HL-60/S4 treated with retinoic acid at 250 ng/mL for 4 days and 3 days (cell line): ENCODE data around the gene IL1A.

Experiments
- in situ Hi-C: fragments of 300-500 bp; cut with MboI; formaldehyde crosslinking; loops from 2 replicates; pipeline ENCODE4 v1.7.0; 2022; ENCODE audit warnings: low sequenced_read_pairs

The IL1A gene

DNA sequence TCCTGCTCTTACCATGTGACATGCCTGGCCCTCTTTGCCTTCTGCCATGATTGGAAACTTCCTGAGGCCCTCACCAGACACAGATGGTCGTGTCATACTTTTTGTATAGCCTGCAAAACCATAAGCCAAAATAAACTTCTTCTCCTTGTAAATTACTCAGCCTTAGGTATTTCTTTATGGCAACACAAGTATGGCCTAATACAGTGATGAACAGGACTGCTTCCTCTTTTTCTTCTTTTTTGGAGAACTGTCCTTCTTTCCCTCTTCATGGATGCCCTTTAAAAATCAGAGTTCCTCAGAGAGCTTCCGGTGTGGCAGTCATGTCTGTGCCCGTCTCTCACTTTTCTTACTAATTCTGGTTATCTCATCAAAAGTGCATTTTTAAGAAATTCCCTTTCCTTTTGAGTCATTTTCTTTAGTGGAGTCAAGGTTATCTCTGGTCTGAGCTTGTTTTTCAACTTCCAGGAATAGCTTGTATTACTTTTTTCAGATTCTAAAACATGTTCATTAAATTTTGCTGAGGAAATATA is 9.2 kb upstream of the IL1A start:
- in situ Hi-C loops, result no loop called here

DNA sequence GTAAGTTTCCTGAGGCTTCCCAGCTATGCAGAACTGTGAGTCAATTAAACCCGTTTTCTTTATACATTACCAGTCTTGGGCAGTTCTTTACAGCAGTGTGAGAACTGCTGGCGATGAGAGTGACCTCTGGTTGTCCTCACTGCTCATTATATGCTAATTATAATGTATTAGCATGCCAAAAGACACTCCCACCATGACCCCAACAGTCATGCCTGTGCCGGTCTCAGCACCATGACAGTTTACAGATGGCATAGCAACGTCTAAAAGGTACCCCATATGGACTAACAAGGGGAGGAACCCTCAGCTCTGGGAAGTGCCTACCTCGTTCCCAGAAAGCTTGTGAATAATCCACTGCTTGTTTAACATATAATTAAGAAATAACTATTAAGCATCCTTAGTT is 8.1 kb upstream of the IL1A start:
- in situ Hi-C loops, result no loop called here

DNA sequence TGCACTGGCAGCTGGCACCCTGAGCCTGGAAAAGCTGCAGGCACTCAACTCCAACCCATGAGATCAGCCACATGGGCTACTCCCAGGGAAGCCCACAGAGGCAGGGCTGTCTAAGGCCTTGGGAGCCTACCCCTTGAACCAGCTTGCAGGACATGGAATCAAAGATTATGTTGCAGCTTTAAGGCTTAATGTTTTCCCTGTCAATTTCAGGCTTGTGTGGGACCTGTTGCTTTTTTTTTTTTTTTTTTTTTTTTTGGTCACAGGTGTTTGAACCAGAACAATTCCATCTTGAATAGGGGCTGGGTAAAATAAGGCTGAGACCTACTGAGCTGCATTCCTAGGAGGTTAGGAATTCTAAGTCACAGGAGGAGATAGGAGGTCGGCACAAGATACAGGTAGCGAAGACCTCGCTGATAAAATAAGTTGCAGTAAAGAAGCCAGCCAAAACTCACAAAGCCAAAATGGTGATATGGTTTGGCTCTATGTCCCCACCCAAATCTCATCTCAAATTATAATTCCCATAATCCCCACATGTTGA is 7.5 kb upstream of the IL1A start:
- in situ Hi-C loops, result no loop called here

DNA sequence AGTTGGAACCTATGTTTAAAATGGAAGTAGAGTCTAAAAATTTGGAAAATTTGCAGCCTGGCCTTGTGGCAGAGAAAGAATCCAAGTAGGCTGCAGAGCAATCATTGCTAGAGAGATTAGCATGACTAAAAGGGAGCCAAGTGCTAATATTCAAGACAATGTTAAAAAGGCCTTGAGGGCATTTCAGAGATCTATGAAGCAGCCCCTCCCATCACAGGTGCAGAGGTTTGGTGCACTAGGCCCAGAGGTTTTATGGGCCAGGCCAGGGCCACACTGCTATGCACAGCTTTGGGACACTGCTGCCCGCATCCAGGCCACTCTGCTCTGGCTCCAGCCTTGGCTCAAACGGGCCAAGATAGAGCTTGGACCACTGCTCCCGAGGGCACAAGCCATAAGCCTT is 6.7 kb upstream of the IL1A start:
- in situ Hi-C loops, result no loop called here

DNA sequence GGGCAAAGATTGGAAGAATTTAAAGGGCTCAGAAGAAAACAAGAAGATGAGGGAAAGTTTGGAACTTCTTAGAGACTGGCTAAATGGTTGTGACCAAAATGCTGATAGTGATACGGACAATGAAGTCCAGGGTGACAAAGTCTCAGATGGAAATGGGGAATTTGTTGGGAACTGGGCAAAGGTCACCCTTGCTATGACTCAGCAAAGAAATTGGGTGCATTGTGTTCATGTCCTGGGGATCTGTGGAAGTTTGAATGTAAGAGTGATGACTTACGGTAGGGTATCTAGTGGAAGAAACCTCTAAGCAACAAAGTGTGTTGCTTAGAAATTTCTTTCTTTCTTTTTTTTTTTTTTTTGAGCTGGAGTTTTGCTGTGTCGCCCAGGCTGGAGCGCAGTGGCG is 6.0 kb upstream of the IL1A start:
- in situ Hi-C loops, result no loop called here

DNA sequence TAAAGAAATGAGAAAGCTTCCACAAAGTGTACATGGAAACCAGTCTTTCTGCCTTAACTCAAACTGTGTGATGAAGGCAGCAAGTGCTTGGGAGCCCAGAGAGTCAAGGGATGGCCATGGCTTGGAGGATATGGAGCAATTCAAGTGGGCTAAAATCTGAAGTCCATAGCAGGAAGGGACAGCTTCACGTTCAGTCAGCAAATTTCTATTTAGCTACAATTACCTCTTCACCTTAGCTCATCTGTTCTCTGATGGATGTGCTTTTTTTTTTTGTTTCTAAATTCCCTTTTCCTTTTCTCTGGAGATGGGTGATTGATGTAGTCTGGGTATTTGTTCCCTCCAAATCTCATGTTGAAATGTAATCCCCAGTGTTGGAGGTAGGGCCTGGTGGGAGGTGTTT is 4.9 kb upstream of the IL1A start:
- in situ Hi-C loops, result no loop called here

DNA sequence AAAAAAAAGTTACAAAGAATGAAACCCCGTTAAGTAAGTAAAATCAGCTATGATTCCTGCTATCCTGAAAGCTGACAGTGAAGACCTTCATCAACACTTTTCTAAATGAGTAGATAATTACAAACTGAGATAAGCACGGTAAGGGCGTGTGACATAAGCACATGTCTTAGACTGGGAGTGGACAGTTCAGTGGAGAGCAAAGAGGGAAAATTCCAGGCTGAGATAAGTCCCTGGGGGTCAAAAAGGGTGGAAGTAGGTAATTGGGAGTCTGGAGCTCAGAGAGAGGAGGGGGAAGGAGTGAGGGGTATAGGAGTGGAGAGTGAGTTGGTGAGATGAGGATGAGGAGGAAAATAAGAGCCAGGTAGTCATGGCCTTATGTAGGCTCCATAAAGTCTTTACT is 4.4 kb upstream of the IL1A start:
- in situ Hi-C loops, result no loop called here

DNA sequence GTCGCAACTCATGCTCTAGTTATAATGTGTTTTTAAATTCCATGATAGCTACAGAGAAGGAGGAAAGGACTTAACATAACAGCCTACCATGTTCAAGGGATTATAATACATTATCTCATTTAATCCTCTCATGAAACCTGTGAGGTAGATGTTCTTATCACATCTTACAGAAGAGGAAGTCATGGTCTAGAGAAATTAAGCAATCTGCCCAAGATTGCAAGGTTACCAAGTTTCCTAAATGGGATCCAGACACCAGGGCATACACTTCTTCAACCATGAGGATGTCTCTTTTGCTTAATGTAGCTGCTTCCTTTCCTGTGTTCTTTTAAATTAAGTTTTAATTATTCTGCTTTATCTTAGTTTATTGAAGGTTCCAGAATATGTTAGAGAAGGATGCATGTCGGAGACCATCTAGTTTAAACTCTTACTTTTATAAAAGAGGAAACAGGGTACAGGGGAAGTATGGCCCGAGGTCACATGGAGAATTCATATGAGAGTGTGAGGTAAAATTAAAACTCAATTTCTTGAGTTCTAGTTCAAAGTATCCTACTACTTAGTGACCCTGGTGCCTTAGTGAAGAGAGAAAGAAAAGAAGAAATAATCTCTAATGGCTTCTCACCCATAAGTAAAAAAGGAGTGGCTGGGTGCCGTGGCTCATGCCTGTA is 3.6 kb upstream of the IL1A start:
- in situ Hi-C loops, result no loop called here

DNA sequence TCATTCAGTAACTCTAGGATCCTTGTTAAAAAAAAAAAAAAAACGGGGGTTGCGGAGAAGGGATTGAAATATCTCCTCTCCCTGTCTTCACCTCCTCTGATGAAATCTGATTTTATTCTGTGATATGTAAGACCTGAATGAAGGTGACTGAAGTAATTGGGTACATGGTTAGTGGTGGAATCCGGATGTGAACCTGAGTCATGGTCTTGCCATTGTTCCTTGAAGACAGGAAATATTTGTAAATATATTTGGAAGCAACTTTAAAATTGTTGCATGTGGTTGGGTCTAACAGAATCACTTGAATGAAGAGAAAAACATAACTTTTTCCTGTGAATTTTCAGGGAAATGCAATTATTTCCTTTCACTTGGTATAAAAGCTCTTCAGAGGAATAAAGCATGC is 3.0 kb upstream of the IL1A start:
- in situ Hi-C loops, result no loop called here

DNA sequence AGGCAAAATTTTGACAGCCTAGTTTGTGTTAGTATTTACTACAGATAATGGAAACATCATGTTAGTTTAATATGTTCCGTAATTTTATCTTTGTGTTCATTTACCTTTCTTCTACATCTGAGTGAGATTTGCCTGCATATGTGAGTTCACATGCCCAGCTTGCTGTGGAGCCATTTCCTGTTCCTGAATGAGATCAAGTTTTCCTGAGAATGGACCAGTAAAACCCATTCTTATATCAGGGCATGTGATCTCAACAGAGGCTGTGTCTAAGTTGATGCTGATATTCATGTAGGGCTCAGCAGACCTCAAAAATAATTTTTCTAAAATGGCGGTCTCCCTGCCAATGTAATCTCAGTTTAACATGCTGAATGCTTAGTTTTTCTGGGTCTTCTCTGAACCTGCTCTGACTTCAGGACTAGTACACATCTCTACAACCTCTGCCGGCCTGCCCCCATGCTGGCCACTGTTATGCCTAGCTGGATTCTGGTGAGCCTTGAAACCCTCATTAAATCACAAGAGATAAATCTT is 1.0 kb downstream of the IL1A start:
- in situ Hi-C loops, result no loop called here

DNA sequence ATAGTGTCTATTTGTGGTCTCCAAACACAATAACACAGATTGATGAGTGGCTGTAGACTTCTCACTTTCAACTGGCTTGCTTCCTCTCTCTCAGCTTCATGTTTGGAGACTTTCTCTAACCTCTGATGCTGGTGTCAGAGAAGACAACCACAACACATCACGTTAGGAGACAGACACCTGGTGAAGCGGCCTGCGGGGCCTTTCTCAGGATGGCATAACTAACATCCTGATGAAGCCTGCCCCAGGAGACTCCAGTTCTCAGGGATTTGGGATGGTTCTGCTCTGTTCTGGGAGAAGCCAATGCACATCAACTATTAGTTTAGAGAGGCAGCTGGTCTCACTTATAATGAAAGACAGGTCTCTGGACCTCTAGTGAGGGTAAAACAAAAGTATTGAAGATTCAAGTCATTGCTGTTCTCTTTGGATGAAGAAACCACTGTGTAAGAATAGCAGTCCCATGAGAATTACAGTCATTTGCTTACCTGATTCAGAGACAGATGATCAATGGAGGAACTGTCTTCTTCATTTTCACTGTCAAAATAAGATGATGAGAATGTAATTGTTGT is 2.0 kb downstream of the IL1A start:
- in situ Hi-C loops, result no loop called here

DNA sequence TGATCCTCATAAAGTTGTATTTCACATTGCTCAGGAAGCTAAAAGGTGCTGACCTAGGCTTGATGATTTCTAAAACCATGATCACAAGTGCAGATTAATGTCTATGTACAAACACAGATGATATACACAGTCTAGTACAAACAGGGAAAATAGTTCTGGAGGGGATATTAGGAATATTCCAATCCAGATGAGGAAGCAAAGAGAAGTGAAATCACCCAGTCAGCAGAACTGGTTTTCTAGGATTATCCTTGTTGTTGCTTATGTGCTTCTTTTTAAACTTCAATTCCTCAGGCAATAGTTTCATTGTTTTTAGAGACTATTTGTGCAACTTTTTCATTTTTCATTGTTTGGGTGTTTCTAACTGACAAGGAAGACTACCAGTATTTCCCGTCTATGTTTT is 4.7 kb downstream of the IL1A start:
- in situ Hi-C loops, result no loop called here

DNA sequence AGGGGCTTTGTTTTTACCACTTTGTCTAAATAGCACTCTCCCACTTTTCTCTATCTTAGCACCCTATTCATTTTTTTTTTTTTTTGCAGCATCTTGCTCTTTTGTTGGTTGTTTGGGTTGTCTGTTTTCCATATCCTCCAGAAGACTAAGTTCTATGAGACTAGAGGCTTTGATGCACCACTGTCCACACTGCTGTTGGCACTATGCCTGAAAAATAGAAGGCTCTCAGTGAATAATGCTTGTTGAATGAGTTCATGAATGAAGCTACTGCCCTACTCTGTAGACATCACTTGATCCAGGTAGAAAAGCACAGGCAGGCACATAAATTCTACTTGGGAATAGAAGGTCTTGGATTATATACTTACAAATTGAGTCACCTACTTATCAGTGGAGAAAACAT is 7.3 kb downstream of the IL1A start:
- in situ Hi-C loops, result no loop called here

DNA sequence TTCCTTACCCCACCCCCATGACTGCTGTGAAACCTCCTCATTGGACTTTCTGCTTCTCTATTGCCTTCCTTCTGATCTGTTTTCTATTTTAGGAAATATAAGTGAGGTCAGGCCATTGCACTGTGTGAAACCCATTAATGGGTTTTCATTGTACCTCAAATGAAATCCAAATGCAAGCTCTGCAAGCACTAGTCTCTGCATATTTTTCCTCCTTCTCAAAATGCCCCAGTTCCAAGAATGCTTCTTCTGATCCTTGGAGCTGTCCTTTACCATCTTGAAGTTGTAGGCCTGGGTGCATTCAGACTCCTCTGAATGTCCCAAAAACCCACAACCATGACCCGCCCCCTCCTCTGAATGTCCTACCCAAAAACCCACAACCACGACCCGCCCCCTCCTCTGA is 8.2 kb downstream of the IL1A start:
- in situ Hi-C loops, result no loop called here

DNA sequence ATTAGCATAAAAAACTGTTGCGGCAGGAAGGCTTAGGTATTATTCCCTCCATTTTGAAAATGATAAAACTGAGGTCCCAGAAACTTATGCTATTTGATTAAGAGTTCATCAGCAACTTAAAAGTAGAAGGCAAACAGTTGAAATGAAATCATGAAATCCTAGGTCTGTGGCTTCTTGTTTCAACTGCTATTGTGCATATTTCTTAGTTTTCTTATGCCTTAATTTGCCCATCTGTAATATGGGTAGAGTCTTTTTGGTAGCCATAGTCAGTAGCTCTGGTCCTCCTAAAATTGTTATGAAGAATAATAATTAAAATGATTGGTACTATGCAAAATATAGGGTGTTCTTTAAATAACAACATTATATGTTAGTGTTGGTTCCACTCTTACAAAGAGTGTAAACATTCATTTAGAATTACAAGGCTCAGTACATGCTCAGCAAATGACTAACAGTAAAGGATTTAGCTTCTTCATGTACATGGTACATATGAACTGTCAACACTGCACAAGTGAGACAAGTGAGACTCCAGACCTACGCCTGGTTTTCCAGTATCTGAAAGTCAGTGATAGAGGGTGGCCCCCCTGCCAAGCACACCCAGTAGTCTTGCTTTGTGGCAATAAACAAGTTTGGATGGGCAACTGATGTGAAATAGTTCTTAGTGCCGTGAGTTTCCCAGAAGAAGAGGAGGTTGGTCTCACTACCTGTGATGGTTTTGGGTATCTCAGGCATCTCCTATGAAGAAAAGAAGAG is 9.6 kb downstream of the IL1A start:
- in situ Hi-C loops, result no loop called here

DNA sequence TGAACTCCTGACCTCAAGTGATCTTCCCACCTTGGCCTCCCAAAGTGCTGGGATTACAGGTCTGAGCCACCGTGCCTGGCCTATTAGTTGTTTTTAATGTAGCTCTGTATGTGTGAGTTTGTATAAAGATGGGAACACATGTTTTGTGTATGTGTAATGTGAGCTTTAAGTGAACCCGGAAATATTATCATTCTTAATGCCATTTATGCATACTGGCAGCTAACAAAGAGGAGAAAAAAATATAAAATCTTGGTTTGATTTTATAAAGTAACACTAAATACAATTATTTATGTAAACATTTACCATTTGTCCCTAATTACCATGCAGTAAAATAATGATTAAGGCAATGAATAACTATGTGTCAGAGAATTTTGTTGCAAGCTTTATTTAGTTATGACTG is 10.7 kb downstream of the IL1A start:
- in situ Hi-C loops, result no loop called here

DNA sequence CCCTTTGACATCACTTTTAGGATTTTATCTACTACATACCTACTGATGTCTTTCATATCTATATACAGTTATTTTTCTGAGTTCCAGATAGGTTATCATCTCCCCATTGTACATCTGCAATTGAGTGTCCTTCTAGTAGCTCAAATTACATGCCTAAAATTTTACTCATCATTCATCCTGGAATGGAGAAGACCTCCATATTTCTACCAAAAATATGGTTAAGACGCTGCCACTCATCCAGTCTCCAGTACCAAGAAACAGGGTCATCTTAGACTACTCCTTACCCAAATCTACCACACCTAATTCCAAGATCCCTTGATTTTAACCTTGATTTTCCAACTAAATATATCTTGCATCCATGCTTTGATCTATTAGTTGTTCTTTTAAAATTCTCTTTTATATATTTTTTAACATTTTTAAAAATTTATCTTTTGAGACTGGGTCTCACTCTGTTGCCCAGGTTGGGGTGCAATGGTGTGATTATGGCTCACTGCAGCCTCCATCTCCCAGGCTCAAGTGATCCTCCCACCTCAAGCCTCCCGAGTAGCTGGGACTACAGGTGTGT is 11.3 kb downstream of the IL1A start:
- in situ Hi-C loops, result no loop called here

DNA sequence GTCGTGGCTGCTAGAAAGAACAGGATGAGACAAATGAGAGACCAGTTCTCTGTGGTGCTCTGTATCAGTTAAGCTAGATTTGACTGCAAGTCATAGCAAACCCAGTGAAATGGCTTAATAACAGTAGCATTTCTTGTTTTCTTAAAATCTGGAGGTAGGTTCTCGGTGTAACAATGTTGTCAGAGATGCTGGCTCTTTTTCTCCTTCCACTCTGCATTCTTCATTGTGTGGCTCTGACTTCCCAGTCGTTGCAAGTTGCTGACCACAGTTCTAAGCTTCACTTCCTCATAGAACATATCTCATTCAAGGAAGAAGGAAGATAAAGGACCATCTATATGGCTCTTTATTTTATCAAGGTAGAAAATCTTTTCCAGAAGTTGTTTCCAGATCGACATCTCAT is 12.0 kb downstream of the IL1A start:
- in situ Hi-C loops, result no loop called here

DNA sequence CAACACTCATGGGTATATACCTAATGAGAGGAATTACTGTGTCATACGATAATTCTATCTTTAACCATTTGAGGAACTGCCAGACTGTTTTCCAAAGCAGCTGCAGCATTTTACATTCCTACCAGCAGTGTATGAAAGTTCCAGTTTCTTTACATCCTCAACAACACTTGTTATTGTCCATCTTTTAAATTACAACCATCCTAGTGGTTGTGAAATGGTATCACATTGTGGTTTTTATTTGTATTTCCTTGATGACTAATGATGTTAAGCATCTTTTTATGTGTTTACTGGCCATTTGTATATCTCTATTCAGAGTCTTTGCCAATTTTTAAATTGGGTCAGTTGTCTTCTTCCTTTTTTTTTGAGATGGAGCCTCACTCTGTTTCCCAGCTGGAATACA is 15.9 kb downstream of the IL1A start:
- in situ Hi-C loops, result no loop called here

DNA sequence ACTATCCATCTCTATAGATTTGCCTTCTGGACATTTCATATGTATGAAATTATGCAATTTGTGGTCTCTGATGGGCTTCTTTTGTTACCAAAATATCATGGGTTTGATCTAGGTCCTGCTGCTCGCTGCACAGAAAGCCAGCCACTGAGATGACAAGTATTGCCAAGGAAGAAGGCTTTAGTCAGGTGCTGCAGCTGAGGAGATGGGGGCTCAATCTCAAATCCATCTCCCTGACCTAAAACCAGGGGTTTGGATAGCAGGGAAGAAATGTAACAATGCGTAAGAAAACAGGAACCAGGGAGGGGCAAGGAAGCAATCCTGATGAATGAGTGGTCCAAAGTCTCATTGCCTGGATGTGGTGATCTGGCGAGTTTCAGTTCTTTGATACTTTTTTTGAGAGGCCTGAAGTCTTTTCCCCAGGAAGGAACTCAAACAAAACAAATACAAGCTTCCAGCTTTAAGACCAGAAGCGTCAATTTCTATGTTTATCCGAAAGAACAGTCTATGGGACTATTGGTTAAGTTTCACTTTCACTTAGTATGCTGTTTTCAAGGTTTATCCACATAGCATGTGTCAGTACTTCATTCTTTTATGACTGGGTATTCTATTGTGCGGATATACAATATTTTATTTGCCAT is 16.5 kb downstream of the IL1A start:
- in situ Hi-C loops, result no loop called here

DNA sequence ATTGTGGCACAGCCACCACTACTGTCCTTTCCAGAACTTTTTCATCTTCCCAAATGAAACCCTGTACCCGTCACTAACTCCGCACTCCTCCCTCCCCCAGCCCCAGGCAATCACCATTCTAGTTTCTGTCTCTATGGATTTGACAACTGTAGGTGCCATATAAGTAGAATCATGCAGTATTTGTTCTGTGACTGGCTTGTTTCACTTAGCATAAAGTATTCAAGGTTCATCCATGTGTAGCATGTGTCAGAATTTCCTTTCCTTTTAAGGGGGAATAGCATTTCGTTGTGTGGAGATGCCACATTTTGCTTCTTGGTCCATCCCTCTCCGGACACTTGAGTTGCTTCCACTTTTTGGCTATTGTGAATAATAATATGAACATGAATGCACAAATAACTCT is 19.0 kb downstream of the IL1A start:
- in situ Hi-C loops, result no loop called here
